ENCODE measurements around the gene SETD1B. TPM values are rescaled to one million over a fixed set of nuclear protein-coding genes. Genes with fewer than 3 reads are reported as not detected.
"Not testable (repeated sequence)": the region's sequence is repeated elsewhere in the genome, so short reads cannot be mapped to it uniquely, and the experiment has no call there.

SETD1B gene
- total RNA-seq, 1 donor from 2014 or later, result 5.3 TPM

- DNase-seq, result no peak
Measured at GRCh38 chr12:121857322-121858246, 53.8 kb downstream of the SETD1B start.

GRCh38 chr12:121858318-121858661 lies 54.5 kb downstream of the SETD1B start:
- DNase-seq, result no peak

- DNase-seq, result no peak
Measured at GRCh38 chr12:121858662-121859572, 55.1 kb downstream of the SETD1B start, which contains the start of gene HPD. Gene HPD, minus strand, starts transcription at chr12:121858859. Its CDS starts 36 bp downstream, at chr12:121858823.

GRCh38 chr12:121860257-121860656 lies 56.4 kb downstream of the SETD1B start:
- no peak for DNase-seq

GRCh38 chr12:121860699-121861098 lies 56.9 kb downstream of the SETD1B start:
- not testable (repeated sequence) for DNase-seq

GRCh38 chr12:121861636-121862254 lies 57.9 kb downstream of the SETD1B start:
- DNase-seq, result no peak

GRCh38 chr12:121866331-121866730 lies 62.5 kb downstream of the SETD1B start:
- peak; percentile 38 for DNase-seq

- not testable (repeated sequence) for DNase-seq
Measured at GRCh38 chr12:121869229-121869628, 65.4 kb downstream of the SETD1B start.

GRCh38 chr12:121871467-121871866 lies 67.7 kb downstream of the SETD1B start:
- DNase-seq, result no peak

GRCh38 chr12:121872546-121873215 lies 68.9 kb downstream of the SETD1B start:
- peak; percentile 67 for DNase-seq

GRCh38 chr12:121873216-121873569 lies 69.4 kb downstream of the SETD1B start:
- no peak for DNase-seq

GRCh38 chr12:121874071-121874470 lies 70.3 kb downstream of the SETD1B start:
- DNase-seq, result no peak

GRCh38 chr12:121875582-121875981 lies 71.8 kb downstream of the SETD1B start:
- DNase-seq, result no peak

GRCh38 chr12:121876080-121876447 lies 72.3 kb downstream of the SETD1B start:
- not testable (repeated sequence) for DNase-seq

Small RNA genes within 50 kb of the gene (small RNA-seq; reads per million reads assigned to genes)
- gene AC069503.3 (ENCODE audit: low replicate concordance), result not detected

Other genes with a start within 250 kb of the SETD1B start
- 26.1 TPM for gene KDM2B, start 223.0 kb upstream of the SETD1B start, total RNA-seq
- 5.6 TPM for gene ORAI1, start 177.5 kb upstream of the SETD1B start, total RNA-seq
- gene MORN3, start 134.4 kb upstream of the SETD1B start, total RNA-seq, result 0.59 TPM
- 7.2 TPM for gene TMEM120B, start 91.3 kb upstream of the SETD1B start, total RNA-seq
- 5.1 TPM for gene RHOF, start 10.3 kb upstream of the SETD1B start, total RNA-seq
- not detected for gene HPD, start 54.9 kb downstream of the SETD1B start, total RNA-seq
- gene PSMD9, start 84.8 kb downstream of the SETD1B start, total RNA-seq, result 34.2 TPM
- gene CFAP251, start 114.6 kb downstream of the SETD1B start, total RNA-seq, result 2.2 TPM
- 12.9 TPM for gene BCL7A, start 217.9 kb downstream of the SETD1B start, total RNA-seq

Measured in skin of body (tissue), 3 donors.